Effector memory CD4-positive, alpha-beta T cell (primary cell): ENCODE results near the gene MAN2B2.
A peak's percentile ranks its signal among the peaks of the same experiment; 100 is the strongest.

Experiments used
- DNase-seq, 3 donors: peaks; one replicate each; pipeline ENCODE4 v3.0.0-alpha.2; 2020
- H3K27ac ChIP-seq: 2 replicates; pipeline ENCODE4 v1.7.0; 2013; ENCODE audit warnings: mild to moderate bottlenecking, low read length, moderate library complexity; ENCODE audit not compliant: insufficient read depth, poor library complexity, severe bottlenecking
- H3K27me3 ChIP-seq: replicated peaks from 2 replicates; pipeline ENCODE4 v1.7.0; 2013; ENCODE audit warnings: mild to moderate bottlenecking, low read length; ENCODE audit not compliant: insufficient read depth, control insufficient read depth, poor library complexity, severe bottlenecking
- H3K36me3 ChIP-seq: 2 replicates; pipeline ENCODE4 v1.7.0; 2013; ENCODE audit warnings: mild to moderate bottlenecking, low read length, moderate library complexity; ENCODE audit not compliant: control insufficient read depth, insufficient read depth
- H3K4me1 ChIP-seq: 2 replicates; pipeline ENCODE4 v1.7.0; 2013; ENCODE audit warnings: low read length, mild to moderate bottlenecking; ENCODE audit not compliant: control insufficient read depth, insufficient read depth, poor library complexity, severe bottlenecking
- H3K4me3 ChIP-seq: 2 replicates; pipeline ENCODE4 v1.7.0; 2013; ENCODE audit warnings: low read length, low read depth, mild to moderate bottlenecking; ENCODE audit not compliant: insufficient read depth, poor library complexity, severe bottlenecking
- H3K9me3 ChIP-seq: 2 replicates; pipeline ENCODE4 v1.7.0; 2013; ENCODE audit warnings: mild to moderate bottlenecking, low read length, moderate library complexity; ENCODE audit not compliant: control insufficient read depth

The MAN2B2 gene

GRCh38 chr4:6556263-6556662 is 18.7 kb upstream of the MAN2B2 start:
- H3K4me3 ChIP-seq, result no peak overlapping the region
- no peak overlapping the region for H3K27ac ChIP-seq
- peaks cover 15% of the 10 kb centered on the region for H3K27me3 ChIP-seq
- no peak for DNase-seq
- H3K9me3 ChIP-seq, result peaks cover 5% of the 10 kb centered on the region
- H3K4me1 ChIP-seq, result no peaks in the 10 kb centered on the region
- H3K36me3 ChIP-seq, result no peaks in the 10 kb centered on the region

DNA sequence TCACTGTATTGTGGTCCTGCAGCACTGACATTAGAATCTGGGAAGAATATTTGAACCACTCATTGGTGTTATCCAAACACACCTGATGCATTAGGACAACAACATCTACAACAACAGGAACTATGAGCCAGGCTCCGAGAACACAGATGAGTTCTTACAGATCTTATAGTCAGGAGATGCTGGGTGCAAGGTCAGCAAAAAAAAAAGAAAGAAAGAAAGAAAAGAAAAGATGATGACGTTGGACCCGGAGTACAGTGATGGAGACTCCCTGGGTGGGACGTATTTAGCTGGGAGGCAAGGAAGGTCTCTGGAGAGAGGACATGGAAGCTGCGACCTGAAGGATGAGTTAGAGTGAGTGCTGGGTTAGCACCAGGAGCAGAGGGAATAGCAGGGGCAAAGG is 17.8 kb upstream of the MAN2B2 start:
- H3K4me3 ChIP-seq, result no peak overlapping the region
- H3K4me1 ChIP-seq, result no peaks in the 10 kb centered on the region
- no peaks in the 10 kb centered on the region for H3K9me3 ChIP-seq
- peaks cover 18% of the 10 kb centered on the region for H3K27me3 ChIP-seq
- no peak overlapping the region for H3K27ac ChIP-seq
- no peak for DNase-seq
- no peaks in the 10 kb centered on the region for H3K36me3 ChIP-seq

- Histone ChIP-seq H3K4me3 (no peak overlapping the region), H3K9me3 (no peaks in the 10 kb centered on the region), H3K36me3 (no peaks in the 10 kb centered on the region), H3K4me1 (peaks cover 3% of the 10 kb centered on the region), H3K27me3 (peaks cover 19% of the 10 kb centered on the region), H3K27ac (no peak overlapping the region)
- no peak for DNase-seq
Observed at GRCh38 chr4:6557856-6558255, 17.1 kb upstream of the MAN2B2 start.

GRCh38 chr4:6560416-6561172 is 14.4 kb upstream of the MAN2B2 start:
- no peak for DNase-seq
- Histone ChIP-seq H3K9me3 (no peaks in the 10 kb centered on the region), H3K27ac (no peak overlapping the region), H3K4me3 (no peak overlapping the region), H3K36me3 (no peaks in the 10 kb centered on the region), H3K4me1 (peaks cover 12% of the 10 kb centered on the region), H3K27me3 (peaks cover 33% of the 10 kb centered on the region)

DNA sequence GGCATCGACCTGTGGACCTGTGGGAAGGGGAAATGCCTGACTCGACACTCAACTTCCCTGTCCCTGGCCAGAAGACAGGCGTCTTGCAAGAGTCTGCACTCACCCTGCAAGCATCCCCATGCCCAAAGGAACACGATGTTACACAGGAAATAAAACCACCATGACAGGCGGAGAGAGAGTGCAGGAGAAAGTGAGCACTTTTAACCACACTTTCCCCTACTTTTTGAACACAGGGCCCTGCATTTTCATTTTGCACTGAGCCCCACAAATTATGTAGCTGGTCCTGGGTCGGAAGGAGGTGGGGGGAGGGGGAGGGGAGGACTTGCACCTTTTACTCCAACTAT is 13.8 kb upstream of the MAN2B2 start:
- Histone ChIP-seq H3K27ac (no peak overlapping the region), H3K4me1 (peaks cover 12% of the 10 kb centered on the region), H3K4me3 (no peak overlapping the region), H3K27me3 (peaks cover 33% of the 10 kb centered on the region), H3K36me3 (no peaks in the 10 kb centered on the region), H3K9me3 (no peaks in the 10 kb centered on the region)
- no peak for DNase-seq

- Histone ChIP-seq H3K4me1 (peaks cover 12% of the 10 kb centered on the region), H3K27me3 (peaks cover 29% of the 10 kb centered on the region), H3K9me3 (no peaks in the 10 kb centered on the region)
Observed at GRCh38 chr4:6561706-6562371, 13.2 kb upstream of the MAN2B2 start.

GRCh38 chr4:6562931-6563901 is 11.8 kb upstream of the MAN2B2 start:
- Histone ChIP-seq H3K36me3 (no peaks in the 10 kb centered on the region), H3K27ac (no peak overlapping the region), H3K9me3 (no peaks in the 10 kb centered on the region), H3K27me3 (peaks cover 24% of the 10 kb centered on the region), H3K4me1 (peaks cover 12% of the 10 kb centered on the region), H3K4me3 (peak overlapping the region; percentile 29)
- DNase-seq, result no peak

More at GRCh38 chr4:6561706-6562371, 13.2 kb upstream of the MAN2B2 start:
- DNase-seq, result no peak
- H3K27ac ChIP-seq, result no peak overlapping the region
- H3K36me3 ChIP-seq, result no peaks in the 10 kb centered on the region
- no peak overlapping the region for H3K4me3 ChIP-seq

- Histone ChIP-seq H3K27me3 (peaks cover 24% of the 10 kb centered on the region), H3K36me3 (no peaks in the 10 kb centered on the region), H3K4me1 (peaks cover 12% of the 10 kb centered on the region), H3K9me3 (no peaks in the 10 kb centered on the region), H3K4me3 (no peak overlapping the region), H3K27ac (no peak overlapping the region)
- no peak for DNase-seq
Observed at GRCh38 chr4:6563935-6564645, 10.9 kb upstream of the MAN2B2 start.

- Histone ChIP-seq H3K9me3 (no peaks in the 10 kb centered on the region), H3K4me1 (peaks cover 12% of the 10 kb centered on the region), H3K36me3 (no peaks in the 10 kb centered on the region), H3K4me3 (no peak overlapping the region), H3K27me3 (peaks cover 24% of the 10 kb centered on the region), H3K27ac (no peak overlapping the region)
- no peak for DNase-seq
Observed at GRCh38 chr4:6565691-6566390, 9.1 kb upstream of the MAN2B2 start.
